Upper lobe of left lung (tissue), 4 donors: ENCODE results near the gene PLN.

ENCODE experiments used
- CTCF ChIP-seq, 6 experiments: fragments of 450-650 bp in 4 of 6; fragments of 200-600 bp in 2 of 6; sonication (generic) in 2 of 6; IDR thresholded peaks; one replicate each; pipeline ENCODE4 v1.5.1; 2016 to 2019; ENCODE audit warnings: antibody characterized with exemption in 6 of 6
- EP300 ChIP-seq, 4 donors: sonication (generic); formaldehyde crosslinking; IDR thresholded peaks; one replicate each; pipeline ENCODE4 v1.5.1; 2017; ENCODE audit warnings: antibody characterized with exemption in 4 of 4, control low read depth in 2 of 4

GRCh38 chr6:118501099-118501498, 47.0 kb upstream of the PLN start:
- TF ChIP-seq EP300 (IDR thresholded peaks at IDR 0.05) (no peak), CTCF (IDR thresholded peaks at IDR 0.05) (no peak)
